Activated CD8-positive, alpha-beta T cell treated with anti-CD3 and anti-CD28 coated beads for 36 hours (primary cell): ENCODE results near the gene FNIP2. TPM values are rescaled to one million over a fixed set of nuclear protein-coding genes. Genes with fewer than 3 reads are reported as not detected.

Experiments
- ATAC-seq: fragments of 200-7000 bp; cut with Tn5 transposase; one replicate; pipeline ENCODE4 v1.10.0; 2021; ENCODE audit warnings: mild to moderate bottlenecking, moderate library complexity
- CTCF ChIA-PET: fragments of 350-600 bp; sonication (Branson Sonifier 250); formaldehyde crosslinking; loops from one replicate; lab custom pipeline; 2021; ENCODE audit warnings: antibody characterized with exemption; lab: Charles Lee
- POLR2A ChIA-PET: fragments of 350-600 bp; sonication (Branson Sonifier 250); formaldehyde crosslinking; loops from one replicate; lab custom pipeline; 2021; ENCODE audit warnings: antibody characterized with exemption; lab: Charles Lee
- DNase-seq: peaks from one replicate; pipeline ENCODE4 v3.0.0-alpha.2; 2020
- H3K27ac Mint-ChIP-seq: one replicate; pipeline ENCODE4 v1.8.0; 2021; ENCODE audit warnings: mild to moderate bottlenecking, mixed read lengths
- H3K27me3 Mint-ChIP-seq: one replicate; pipeline ENCODE4 v1.8.0; 2021; ENCODE audit warnings: mixed read lengths
- H3K36me3 Mint-ChIP-seq: one replicate; pipeline ENCODE4 v1.8.0; 2021; ENCODE audit warnings: low read depth, mixed read lengths
- H3K4me1 Mint-ChIP-seq: one replicate; pipeline ENCODE4 v1.8.0; 2021; ENCODE audit warnings: low read depth, mixed read lengths
- H3K4me3 Mint-ChIP-seq: one replicate; pipeline ENCODE4 v1.8.0; 2021; ENCODE audit warnings: mild to moderate bottlenecking, moderate library complexity, mixed read lengths
- H3K9me3 Mint-ChIP-seq: one replicate; pipeline ENCODE4 v1.8.0; 2021; ENCODE audit warnings: mixed read lengths
- intact Hi-C: fragments of 100-400 bp; cut with micrococcal nuclease; formaldehyde crosslinking; loops from one replicate; pipeline ENCODE4 v1.10.0; 2022
- total RNA-seq, 2 experiments: library from RNA; stranded (reverse); gene quantifications; one replicate each; pipeline ENCODE4 v1.2.3, GENCODE V29; 2021
- TF ChIP-seq, protein P1 (sequence below): fragments of 200-600 bp; IDR thresholded peaks from one replicate; pipeline ENCODE4 v1.8.0; 2022; ENCODE audit warnings: antibody characterized with exemption, mild to moderate bottlenecking

FNIP2 gene
- total RNA-seq, 2 experiments from 2014 or later = 11.2 to 11.7 TPM

DNA sequence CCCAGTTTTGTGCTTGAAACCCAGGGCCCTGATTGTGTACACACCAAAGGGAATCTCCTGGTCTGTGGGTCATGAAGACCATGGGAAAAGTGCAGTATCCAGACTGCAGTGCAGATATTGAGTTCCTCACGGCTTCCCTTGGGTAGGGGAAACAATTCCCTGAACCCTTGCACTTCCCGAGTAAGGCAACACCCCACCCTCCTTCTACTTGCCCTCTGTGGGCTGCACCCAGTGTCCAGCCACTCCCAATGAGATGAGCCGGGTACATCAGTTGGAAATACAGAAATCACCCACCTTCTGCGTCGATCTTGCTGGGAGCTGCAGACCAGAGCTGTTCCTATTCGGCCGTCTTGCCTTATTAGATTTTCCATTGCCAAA, 134.2 kb downstream of the FNIP2 start:
- H3K27me3 Mint-ChIP-seq = no peaks in the 10 kb centered on the region
- CTCF ChIA-PET = interaction anchor here (1.0 kb wide), 1 partner anchor 11 kb away, joined by 3 read pairs; no protein-coding TSS in a partner anchor

DNA sequence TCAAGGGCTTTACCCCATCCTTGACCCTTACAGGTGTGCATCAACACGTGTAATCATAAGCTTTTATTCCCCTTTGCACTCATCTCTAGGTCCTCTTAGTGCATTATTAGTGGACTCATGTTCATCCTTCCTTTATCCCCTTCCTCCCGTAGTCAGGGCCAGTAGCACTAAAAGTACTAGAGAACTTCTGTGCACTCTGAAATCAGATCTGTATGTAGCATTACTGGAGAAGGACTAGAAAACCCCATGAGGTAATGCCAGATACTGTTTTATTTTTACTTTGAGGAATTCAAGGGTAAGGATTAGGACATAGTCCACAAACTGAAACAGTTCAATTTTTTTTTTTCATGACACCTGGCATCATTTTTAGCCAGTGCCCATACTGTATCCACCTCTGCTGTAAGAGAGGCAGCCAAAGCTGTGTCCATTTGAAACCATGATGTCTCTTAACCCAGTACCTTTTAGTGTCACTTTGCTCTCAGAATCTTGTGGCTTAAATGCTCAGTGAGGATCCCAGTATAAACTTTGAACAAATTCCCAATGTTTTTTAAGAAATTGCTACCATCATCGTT, 134.7 kb downstream of the FNIP2 start:
- no peak overlapping the region for H3K27ac Mint-ChIP-seq
- peaks cover 9% of the 10 kb centered on the region for H3K4me1 Mint-ChIP-seq
- POLR2A ChIA-PET = interaction anchor here (1.4 kb wide), 1 partner anchor 227 kb away, joined by 3 read pairs; no protein-coding TSS in a partner anchor

More for the DNA sequence above, 134.2 kb downstream of the FNIP2 start:
- Mint-ChIP-seq H3K9me3 (peaks cover 2% of the 10 kb centered on the region), H3K4me1 (peaks cover 9% of the 10 kb centered on the region), H3K4me3 (no peak overlapping the region), H3K36me3 (peaks cover 30% of the 10 kb centered on the region), H3K27ac (no peak overlapping the region)
- ATAC-seq = no peak
- intact Hi-C loops = no loop called here
- POLR2A ChIA-PET = interaction anchor here (1.4 kb wide), 1 partner anchor 227 kb away, joined by 3 read pairs; no protein-coding TSS in a partner anchor
- TF ChIP-seq, protein P1, sequence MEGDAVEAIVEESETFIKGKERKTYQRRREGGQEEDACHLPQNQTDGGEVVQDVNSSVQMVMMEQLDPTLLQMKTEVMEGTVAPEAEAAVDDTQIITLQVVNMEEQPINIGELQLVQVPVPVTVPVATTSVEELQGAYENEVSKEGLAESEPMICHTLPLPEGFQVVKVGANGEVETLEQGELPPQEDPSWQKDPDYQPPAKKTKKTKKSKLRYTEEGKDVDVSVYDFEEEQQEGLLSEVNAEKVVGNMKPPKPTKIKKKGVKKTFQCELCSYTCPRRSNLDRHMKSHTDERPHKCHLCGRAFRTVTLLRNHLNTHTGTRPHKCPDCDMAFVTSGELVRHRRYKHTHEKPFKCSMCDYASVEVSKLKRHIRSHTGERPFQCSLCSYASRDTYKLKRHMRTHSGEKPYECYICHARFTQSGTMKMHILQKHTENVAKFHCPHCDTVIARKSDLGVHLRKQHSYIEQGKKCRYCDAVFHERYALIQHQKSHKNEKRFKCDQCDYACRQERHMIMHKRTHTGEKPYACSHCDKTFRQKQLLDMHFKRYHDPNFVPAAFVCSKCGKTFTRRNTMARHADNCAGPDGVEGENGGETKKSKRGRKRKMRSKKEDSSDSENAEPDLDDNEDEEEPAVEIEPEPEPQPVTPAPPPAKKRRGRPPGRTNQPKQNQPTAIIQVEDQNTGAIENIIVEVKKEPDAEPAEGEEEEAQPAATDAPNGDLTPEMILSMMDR = no peak
- no peak for DNase-seq

DNA sequence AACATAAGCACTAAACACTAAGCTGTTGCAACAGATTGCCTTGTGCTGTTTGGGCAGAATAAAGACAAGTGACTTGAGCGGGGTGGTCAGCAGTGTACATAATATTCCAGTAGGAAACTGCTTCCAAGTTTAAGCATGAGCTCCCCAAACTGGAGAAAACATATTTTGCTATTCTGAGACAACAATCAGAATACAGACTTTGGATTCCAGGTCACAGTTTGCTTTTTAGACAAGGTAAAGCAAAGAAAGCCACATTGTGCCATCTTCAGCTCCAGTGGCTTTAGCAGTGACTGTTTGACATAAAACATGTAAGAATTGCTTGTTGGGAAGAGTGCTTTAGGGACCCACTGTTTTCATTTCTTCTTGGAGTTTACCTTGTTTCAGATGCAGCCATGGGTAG, 136.0 kb downstream of the FNIP2 start:
- H3K36me3 Mint-ChIP-seq = peaks cover 19% of the 10 kb centered on the region
- POLR2A ChIA-PET = no interaction called here
- no peak overlapping the region for H3K27ac Mint-ChIP-seq
- ATAC-seq (no peak), DNase-seq (no peak)
- CTCF ChIA-PET = no interaction called here
- intact Hi-C loops = no loop called here
- H3K9me3 Mint-ChIP-seq = no peaks in the 10 kb centered on the region
- peaks cover 9% of the 10 kb centered on the region for H3K4me1 Mint-ChIP-seq
- TF ChIP-seq, protein P1 = no peak
- H3K4me3 Mint-ChIP-seq = no peak overlapping the region
- H3K27me3 Mint-ChIP-seq = no peaks in the 10 kb centered on the region

More for the DNA sequence above, 134.7 kb downstream of the FNIP2 start:
- no peak for DNase-seq
- CTCF ChIA-PET = no interaction called here
- Mint-ChIP-seq H3K27me3 (no peaks in the 10 kb centered on the region), H3K9me3 (peaks cover 2% of the 10 kb centered on the region), H3K4me3 (no peak overlapping the region), H3K36me3 (peaks cover 25% of the 10 kb centered on the region)
- no peak for ATAC-seq
- intact Hi-C loops = no loop called here
- TF ChIP-seq, protein P1 = no peak

GRCh38 chr4:158906073-158906472, 137.2 kb downstream of the FNIP2 start:
- POLR2A ChIA-PET = no interaction called here
- H3K9me3 Mint-ChIP-seq = no peaks in the 10 kb centered on the region

GRCh38 chr4:158912390-158912789, 143.6 kb downstream of the FNIP2 start:
- no peaks in the 10 kb centered on the region for H3K27me3 Mint-ChIP-seq
- no peaks in the 10 kb centered on the region for H3K36me3 Mint-ChIP-seq
- ChIA-PET CTCF (no interaction called here), POLR2A (no interaction called here)
- no peak for DNase-seq
- no peak overlapping the region for H3K4me3 Mint-ChIP-seq
- no peaks in the 10 kb centered on the region for H3K9me3 Mint-ChIP-seq
- ATAC-seq = no peak
- TF ChIP-seq, protein P1 = no peak
- H3K4me1 Mint-ChIP-seq = peaks cover 4% of the 10 kb centered on the region
- no peak overlapping the region for H3K27ac Mint-ChIP-seq
- intact Hi-C loops = no loop called here

More at GRCh38 chr4:158906073-158906472, 137.2 kb downstream of the FNIP2 start:
- ATAC-seq (peak; percentile 62), DNase-seq (peak; percentile 32)
- H3K27ac Mint-ChIP-seq = no peak overlapping the region
- peaks cover 9% of the 10 kb centered on the region for H3K4me1 Mint-ChIP-seq
- no peak overlapping the region for H3K4me3 Mint-ChIP-seq
- intact Hi-C loops = no loop called here
- CTCF ChIA-PET = no interaction called here
- peaks cover 12% of the 10 kb centered on the region for H3K36me3 Mint-ChIP-seq
- H3K27me3 Mint-ChIP-seq = no peaks in the 10 kb centered on the region
- TF ChIP-seq, protein P1 = no peak
